WI38 (cell line): ENCODE data around the gene MEGF6.

Source experiments
- H3K4me3 ChIP-seq: 2 replicates; pipeline ENCODE4 v1.5.1; 2011; ENCODE audit warnings: low read depth, mild to moderate bottlenecking, control low read depth, low read length
- TF ChIP-seq, protein P1 (sequence below): IDR thresholded peaks from 2 replicates; pipeline ENCODE4 v1.5.1; 2012; ENCODE audit warnings: low read depth, mild to moderate bottlenecking, control low read depth, low read length

MEGF6 gene

DNA sequence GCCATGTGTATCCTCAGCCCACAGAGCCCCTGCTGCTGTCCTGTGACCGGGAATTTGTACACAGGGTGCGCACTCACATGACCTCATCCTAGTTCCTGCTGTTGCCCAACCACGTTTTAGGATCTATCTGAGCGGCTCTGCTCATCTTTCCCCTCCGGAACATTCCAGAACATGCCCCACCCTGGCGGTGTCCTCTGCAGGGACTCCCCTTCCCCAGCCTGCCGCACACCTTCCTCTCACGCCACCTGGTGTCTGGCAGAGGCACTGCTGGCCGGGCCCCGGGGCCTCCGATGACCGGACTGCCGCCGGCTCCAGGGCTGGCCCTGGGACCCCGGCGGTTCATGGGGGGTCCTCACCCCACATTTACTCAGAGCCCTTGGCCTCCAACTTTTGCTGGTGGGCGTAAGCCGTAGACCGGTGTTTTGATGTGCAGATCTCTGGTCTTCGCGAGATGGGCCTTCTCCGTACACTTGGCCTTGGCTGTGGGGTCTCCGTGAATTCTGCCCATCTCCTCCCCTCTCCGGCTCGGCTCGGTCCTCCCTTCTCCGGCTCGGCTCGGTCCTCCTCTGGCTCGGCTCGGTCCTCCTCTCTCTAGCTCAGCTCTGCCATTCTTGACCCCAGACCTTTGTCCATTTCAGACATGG, 127.4 kb downstream of the MEGF6 start:
- H3K4me3 ChIP-seq, result no peak overlapping the region
- TF ChIP-seq, protein P1, sequence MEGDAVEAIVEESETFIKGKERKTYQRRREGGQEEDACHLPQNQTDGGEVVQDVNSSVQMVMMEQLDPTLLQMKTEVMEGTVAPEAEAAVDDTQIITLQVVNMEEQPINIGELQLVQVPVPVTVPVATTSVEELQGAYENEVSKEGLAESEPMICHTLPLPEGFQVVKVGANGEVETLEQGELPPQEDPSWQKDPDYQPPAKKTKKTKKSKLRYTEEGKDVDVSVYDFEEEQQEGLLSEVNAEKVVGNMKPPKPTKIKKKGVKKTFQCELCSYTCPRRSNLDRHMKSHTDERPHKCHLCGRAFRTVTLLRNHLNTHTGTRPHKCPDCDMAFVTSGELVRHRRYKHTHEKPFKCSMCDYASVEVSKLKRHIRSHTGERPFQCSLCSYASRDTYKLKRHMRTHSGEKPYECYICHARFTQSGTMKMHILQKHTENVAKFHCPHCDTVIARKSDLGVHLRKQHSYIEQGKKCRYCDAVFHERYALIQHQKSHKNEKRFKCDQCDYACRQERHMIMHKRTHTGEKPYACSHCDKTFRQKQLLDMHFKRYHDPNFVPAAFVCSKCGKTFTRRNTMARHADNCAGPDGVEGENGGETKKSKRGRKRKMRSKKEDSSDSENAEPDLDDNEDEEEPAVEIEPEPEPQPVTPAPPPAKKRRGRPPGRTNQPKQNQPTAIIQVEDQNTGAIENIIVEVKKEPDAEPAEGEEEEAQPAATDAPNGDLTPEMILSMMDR, result peak; percentile 83

DNA sequence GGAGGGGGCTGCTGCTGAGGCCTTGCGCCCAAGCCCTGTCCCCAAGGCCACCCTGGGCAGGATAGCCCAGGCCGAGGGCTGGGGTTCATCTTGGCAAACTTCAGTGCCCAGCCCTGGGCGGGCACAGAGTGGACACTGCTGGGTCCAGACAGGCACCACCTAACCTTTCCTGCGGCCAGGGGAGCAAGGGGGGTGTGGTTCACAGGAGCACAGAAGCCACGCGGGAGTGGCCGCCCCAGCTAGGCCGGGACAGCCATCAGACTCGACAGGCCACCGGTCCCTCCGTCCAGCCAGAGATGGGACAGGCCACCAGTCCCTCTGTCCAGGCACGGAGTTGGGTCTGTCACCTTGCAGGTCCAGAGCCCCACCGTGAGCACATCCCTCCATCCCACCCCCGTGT, 127.9 kb downstream of the MEGF6 start:
- H3K4me3 ChIP-seq, result no peak overlapping the region

DNA sequence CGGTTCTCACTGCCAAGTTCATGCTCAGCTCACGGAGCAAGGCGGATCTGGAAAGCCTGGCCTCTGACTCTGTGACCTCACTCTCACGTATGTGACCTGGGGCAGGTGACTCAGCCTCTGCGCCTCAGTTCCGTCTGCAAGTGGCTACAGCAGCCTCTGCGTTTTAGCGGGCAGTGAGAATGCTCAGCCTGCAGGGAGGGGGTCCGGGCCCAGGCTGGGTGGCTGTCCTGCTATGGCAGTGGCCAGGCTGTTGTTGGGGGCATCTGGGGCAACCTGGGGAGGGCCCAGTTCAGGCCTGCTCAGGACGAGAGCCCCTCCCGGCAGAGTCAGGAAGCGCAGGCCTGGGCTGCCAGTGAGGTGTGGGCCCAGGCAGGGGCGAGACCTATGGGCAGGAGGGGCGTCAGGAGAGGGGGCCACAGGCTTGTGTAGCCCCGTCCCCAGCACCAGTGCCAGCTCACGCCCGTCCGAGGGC, 128.9 kb downstream of the MEGF6 start:
- TF ChIP-seq, protein P1, result no peak
- H3K4me3 ChIP-seq, result no peak overlapping the region

More for the DNA sequence above, 127.9 kb downstream of the MEGF6 start:
- TF ChIP-seq, protein P1, result no peak

DNA sequence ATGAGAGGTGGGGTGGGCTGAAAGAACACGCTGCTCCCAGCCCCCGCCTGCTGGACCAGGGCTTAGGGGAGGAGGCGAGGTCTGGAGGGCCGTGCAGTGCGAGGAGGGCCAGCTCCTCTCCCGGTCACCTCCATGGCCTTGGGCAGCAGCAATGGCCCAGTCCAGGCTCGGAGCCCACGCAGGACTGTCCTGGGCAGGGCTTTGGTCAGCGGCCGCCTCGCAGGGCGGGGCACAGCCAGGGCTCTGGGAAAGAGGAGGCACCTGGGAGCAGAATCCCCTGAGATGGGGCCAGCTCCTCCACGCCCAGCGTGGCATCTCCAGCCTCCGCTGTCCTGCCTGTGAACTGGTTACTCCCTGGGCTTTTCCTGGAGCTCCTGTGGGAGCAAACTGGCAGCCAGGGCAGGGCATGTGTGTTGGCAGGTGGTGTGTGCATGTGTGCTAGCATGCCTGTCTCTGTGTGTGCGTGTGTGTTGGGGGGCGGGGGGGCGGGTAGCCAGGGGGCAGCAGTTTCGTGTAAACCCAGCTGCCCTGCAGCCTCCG, 129.4 kb downstream of the MEGF6 start:
- TF ChIP-seq, protein P1, result no peak
- H3K4me3 ChIP-seq, result no peak overlapping the region

DNA sequence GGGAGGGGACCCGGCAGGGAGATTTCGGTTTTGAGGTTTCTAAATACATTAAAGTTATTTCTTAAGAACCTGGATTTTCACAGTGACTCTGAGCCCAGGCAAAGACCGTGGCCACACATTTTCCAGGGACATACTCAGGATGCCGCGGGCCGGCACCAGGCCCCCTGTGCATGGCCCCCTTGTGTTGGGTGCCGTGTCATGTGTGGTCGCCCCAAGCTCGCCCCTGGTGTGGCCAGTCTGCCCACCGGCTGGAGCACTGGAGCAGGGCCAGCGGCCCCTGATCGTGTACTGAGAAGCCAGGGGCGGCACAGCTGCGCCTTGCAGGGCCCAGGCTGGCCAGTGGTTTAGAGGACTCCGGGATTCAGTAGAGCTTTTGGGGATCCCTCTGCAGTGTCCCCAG, 130.3 kb downstream of the MEGF6 start:
- TF ChIP-seq, protein P1, result no peak
- H3K4me3 ChIP-seq, result no peak overlapping the region

DNA sequence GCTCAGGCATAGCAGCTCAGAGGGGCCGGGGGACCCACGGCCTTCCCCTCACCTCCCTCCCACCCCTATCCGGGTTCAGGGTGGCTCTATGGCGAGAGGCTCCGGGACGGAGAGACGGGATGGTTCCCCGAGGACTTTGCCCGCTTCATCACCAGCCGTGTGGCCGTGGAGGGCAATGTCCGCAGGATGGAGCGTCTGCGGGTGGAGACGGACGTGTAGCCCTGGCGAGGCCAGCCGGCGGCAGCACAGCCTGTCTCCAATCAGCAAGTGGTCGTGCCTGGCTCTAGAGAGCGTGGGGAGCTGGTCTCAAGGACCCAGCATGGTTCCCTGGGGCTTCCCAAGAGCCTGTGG, 131.0 kb downstream of the MEGF6 start:
- TF ChIP-seq, protein P1, result no peak
- no peak overlapping the region for H3K4me3 ChIP-seq

DNA sequence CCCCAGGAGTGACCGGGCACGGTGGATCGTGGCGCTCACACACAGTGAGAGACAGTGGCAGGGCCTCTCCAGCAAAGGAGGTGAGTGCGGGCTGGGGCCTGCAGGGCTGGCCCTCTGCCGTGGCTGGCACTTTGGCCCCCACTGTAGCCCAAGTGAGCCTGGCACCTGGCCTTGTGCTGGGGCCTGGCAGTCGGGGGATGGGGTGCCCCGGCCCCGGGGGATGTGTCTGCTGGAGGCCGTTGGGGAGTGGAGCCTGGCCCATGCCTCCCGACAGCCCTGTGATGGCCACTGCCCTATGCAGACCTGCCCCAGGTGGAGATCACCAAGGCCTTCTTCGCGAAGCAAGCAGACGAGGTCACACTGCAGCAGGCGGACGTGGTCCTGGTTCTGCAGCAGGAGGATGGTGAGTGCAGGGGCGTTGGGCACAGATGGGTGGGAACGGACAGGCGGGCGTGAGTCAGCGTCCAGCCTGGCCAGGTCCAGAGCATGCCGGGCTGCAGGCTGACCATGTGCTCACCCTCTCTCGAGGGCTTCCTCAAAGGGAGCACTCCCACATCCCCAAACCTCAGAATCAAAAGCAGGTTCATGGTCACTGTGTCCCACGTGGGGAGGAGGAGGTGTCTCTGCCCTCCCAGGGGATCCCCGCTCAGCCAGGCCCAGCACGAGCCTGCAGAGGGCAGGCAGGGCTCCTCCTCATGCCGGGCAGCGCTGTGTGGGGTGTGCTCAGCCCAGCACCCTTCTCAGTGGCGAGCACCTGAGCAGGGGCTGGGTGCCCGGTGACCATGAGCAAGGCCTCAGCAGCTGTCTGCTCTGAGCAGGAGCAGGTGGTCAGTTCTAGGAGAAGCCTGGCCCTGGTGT, 131.6 kb downstream of the MEGF6 start:
- no peak overlapping the region for H3K4me3 ChIP-seq
- TF ChIP-seq, protein P1, result no peak
